ENCODE results near the gene PRF1.

PRF1 gene

GRCh38 chr10:70562036-70562755, 40.3 kb downstream of the PRF1 start:
- no peaks in the 10 kb centered on the region for H3K27me3 ChIP-seq (ENCODE audit: low read depth, low read length)
- H3K9me3 ChIP-seq (ENCODE audit: insufficient read depth, low read length), result no peaks in the 10 kb centered on the region
- TF ChIP-seq CTCF (IDR thresholded peaks at IDR 0.05; ENCODE audit: low read depth, low read length), result no peak
- TF ChIP-seq EZH2phosphoT487 (IDR thresholded peaks at IDR 0.05; ENCODE audit: low read depth), result no peak
- H3K4me3 ChIP-seq (ENCODE audit: low read length), result no peak overlapping the region
- H3K4me2 ChIP-seq (ENCODE audit: low read length), result no peak overlapping the region
- no peaks in the 10 kb centered on the region for H4K20me1 ChIP-seq (ENCODE audit: insufficient read depth, low read length)
- H3K9ac ChIP-seq (ENCODE audit: low read length), result no peak overlapping the region
- H2AFZ ChIP-seq (ENCODE audit: low read depth, low read length), result no peak overlapping the region
- no peak overlapping the region for H3K27ac ChIP-seq (ENCODE audit: low read length)
- no peaks in the 10 kb centered on the region for H3K4me1 ChIP-seq (ENCODE audit: low read length)
- H3K79me2 ChIP-seq (ENCODE audit: low read length), result no peaks in the 10 kb centered on the region
- H3K36me3 ChIP-seq (replicated peaks; ENCODE audit: low read depth, low read length), result no peaks in the 10 kb centered on the region

GRCh38 chr10:70561558-70561957, 41.0 kb downstream of the PRF1 start:
- H4K20me1 ChIP-seq (ENCODE audit: insufficient read depth, low read length), result no peaks in the 10 kb centered on the region
- H3K4me2 ChIP-seq (ENCODE audit: low read length), result no peak overlapping the region
- H3K27me3 ChIP-seq (ENCODE audit: low read depth, low read length), result no peaks in the 10 kb centered on the region
- no peak for TF ChIP-seq CTCF (IDR thresholded peaks at IDR 0.05; ENCODE audit: low read depth, low read length)
- TF ChIP-seq EZH2phosphoT487 (IDR thresholded peaks at IDR 0.05; ENCODE audit: low read depth), result no peak
- H3K79me2 ChIP-seq (ENCODE audit: low read length), result no peaks in the 10 kb centered on the region
- H3K36me3 ChIP-seq (replicated peaks; ENCODE audit: low read depth, low read length), result no peaks in the 10 kb centered on the region
- no peaks in the 10 kb centered on the region for H3K4me1 ChIP-seq (ENCODE audit: low read length)
- H3K9ac ChIP-seq (ENCODE audit: low read length), result no peak overlapping the region
- no peak overlapping the region for H3K27ac ChIP-seq (ENCODE audit: low read length)
- no peaks in the 10 kb centered on the region for H3K9me3 ChIP-seq (ENCODE audit: insufficient read depth, low read length)
- no peak overlapping the region for H3K4me3 ChIP-seq (ENCODE audit: low read length)
- no peak overlapping the region for H2AFZ ChIP-seq (ENCODE audit: low read depth, low read length)

GRCh38 chr10:70561070-70561469, 41.5 kb downstream of the PRF1 start:
- no peaks in the 10 kb centered on the region for H3K9me3 ChIP-seq (ENCODE audit: insufficient read depth, low read length)
- H3K9ac ChIP-seq (ENCODE audit: low read length), result no peak overlapping the region
- H3K27ac ChIP-seq (ENCODE audit: low read length), result no peak overlapping the region
- no peaks in the 10 kb centered on the region for H3K79me2 ChIP-seq (ENCODE audit: low read length)
- no peaks in the 10 kb centered on the region for H3K4me1 ChIP-seq (ENCODE audit: low read length)
- H2AFZ ChIP-seq (ENCODE audit: low read depth, low read length), result no peak overlapping the region
- no peaks in the 10 kb centered on the region for H3K27me3 ChIP-seq (ENCODE audit: low read depth, low read length)
- no peaks in the 10 kb centered on the region for H3K36me3 ChIP-seq (replicated peaks; ENCODE audit: low read depth, low read length)
- no peak overlapping the region for H3K4me2 ChIP-seq (ENCODE audit: low read length)
- TF ChIP-seq CTCF (IDR thresholded peaks at IDR 0.05; ENCODE audit: low read depth, low read length), result no peak
- TF ChIP-seq EZH2phosphoT487 (IDR thresholded peaks at IDR 0.05; ENCODE audit: low read depth), result no peak
- H3K4me3 ChIP-seq (ENCODE audit: low read length), result no peak overlapping the region
- H4K20me1 ChIP-seq (ENCODE audit: insufficient read depth, low read length), result no peaks in the 10 kb centered on the region

- Histone ChIP-seq H3K27ac (ENCODE audit: low read length) (no peak overlapping the region), H3K4me1 (ENCODE audit: low read length) (no peaks in the 10 kb centered on the region), H3K79me2 (ENCODE audit: low read length) (no peaks in the 10 kb centered on the region), H4K20me1 (ENCODE audit: insufficient read depth, low read length) (no peaks in the 10 kb centered on the region), H3K36me3 (replicated peaks; ENCODE audit: low read depth, low read length) (no peaks in the 10 kb centered on the region), H2AFZ (ENCODE audit: low read depth, low read length) (no peak overlapping the region), H3K4me2 (ENCODE audit: low read length) (no peak overlapping the region), H3K9ac (ENCODE audit: low read length) (no peak overlapping the region), H3K4me3 (ENCODE audit: low read length) (no peak overlapping the region), H3K9me3 (ENCODE audit: insufficient read depth, low read length) (no peaks in the 10 kb centered on the region), H3K27me3 (ENCODE audit: low read depth, low read length) (no peaks in the 10 kb centered on the region)
- no peak for TF ChIP-seq CTCF (IDR thresholded peaks at IDR 0.05; ENCODE audit: low read depth, low read length)
Measured at GRCh38 chr10:70560511-70560941, 42.0 kb downstream of the PRF1 start.
